Measurements from ENCODE around the gene JKAMP. TPM values are rescaled to one million over a fixed set of nuclear protein-coding genes. Genes with fewer than 3 reads are reported as not detected.

JKAMP gene
- total and polyA plus RNA-seq, 2 of the 8 experiments (the other 6 are each of a cell fraction or from before 2014, with no cell fraction given), result 34.9 to 182 TPM

DNA sequence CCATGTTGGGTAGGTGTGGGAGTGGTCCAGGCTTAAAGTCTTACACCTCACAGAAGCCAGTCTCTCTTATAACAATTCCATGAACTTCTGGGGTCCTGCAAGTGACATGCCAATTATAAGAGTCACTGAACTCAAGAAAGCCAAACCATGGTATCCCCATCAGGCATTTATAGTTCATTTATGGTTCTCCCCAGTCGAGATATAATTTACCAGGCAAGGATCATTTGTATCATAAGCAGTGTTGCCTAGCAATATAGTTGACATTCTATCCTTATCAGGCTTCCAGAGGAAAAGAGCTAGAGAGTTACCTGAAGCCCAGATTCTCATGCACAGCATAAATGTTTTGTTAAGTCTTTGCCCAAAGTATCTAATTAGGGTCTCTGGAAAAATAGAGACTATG is 8.1 kb downstream of the JKAMP start:
- no peak overlapping the region for H3K56ac ChIP-seq (replicated peaks; ENCODE audit: insufficient read length, low read depth, low read length)
- no peaks in the 10 kb centered on the region for H3K9me3 ChIP-seq (ENCODE audit: insufficient read depth in 2 of 2, low read depth in 1 of 2, low read length in 1 of 2)
- no peak overlapping the region for H3K4me2 ChIP-seq (ENCODE audit: insufficient read depth in 1 of 2, low read depth in 2 of 2, low read length in 2 of 2)
- FAIRE-seq (no peak), DNase-seq (ENCODE audit: low read depth in 1 of 2, low spot score in 2 of 2) (no peak)
- WGBS, 2 experiments (ENCODE audit: extremely low coverage in 1 of 2, insufficient coverage in 1 of 2, insufficient read length in 1 of 2, insufficient replicate concordance in 2 of 2, low coverage in 1 of 2, low lambda C conversion rate in 2 of 2, missing lambda C conversion rate in 1 of 2), result 94% methylated on average over 1 of the region's 1 CpG; no CpG with 5 or more reads in 1 of the 2 experiments
- no peak overlapping the region for H3K4me3 ChIP-seq (ENCODE audit: extremely low read depth in 1 of 4, insufficient read depth in 2 of 4, low read depth in 3 of 4, low read length in 4 of 4)
- H2BK120ac ChIP-seq (replicated peaks; ENCODE audit: low read depth, low read length), result no peak overlapping the region
- H3K79me2 ChIP-seq (ENCODE audit: control insufficient read depth in 1 of 2, insufficient read depth in 2 of 2, low read length in 2 of 2), result peaks cover 0 to 7% of the 10 kb centered on the region in 2 experiments; a peak in 2 of 4 replicates
- H2BK20ac ChIP-seq (ENCODE audit: low read length), result no peak overlapping the region
- TF ChIP-seq CTBP2 (IDR thresholded peaks at IDR 0.05; ENCODE audit: borderline replicate concordance, insufficient read depth, insufficient read length, low read length) (no peak), CBX5 (IDR thresholded peaks at IDR 0.05; ENCODE audit: low read depth, low read length) (no peak), KDM5A (IDR thresholded peaks at IDR 0.05; ENCODE audit: low read length) (no peak), POLR2A (IDR thresholded peaks at IDR 0.05; ENCODE audit: control extremely low read depth in 1 of 2, low read depth in 2 of 2, low read length in 2 of 2) (no peak), SP2 (IDR thresholded peaks at IDR 0.05; ENCODE audit: low read length) (no peak), CREB1 (IDR thresholded peaks at IDR 0.05) (no peak), TEAD4 (IDR thresholded peaks at IDR 0.05; ENCODE audit: low read depth, low read length) (no peak), SIX5 (IDR thresholded peaks at IDR 0.05; ENCODE audit: low read depth, low read length) (no peak), JUN (IDR thresholded peaks at IDR 0.05; ENCODE audit: low read depth, low read length) (no peak), SP4 (IDR thresholded peaks at IDR 0.05; ENCODE audit: low read length) (no peak)
- TF ChIP-seq, protein P1, sequence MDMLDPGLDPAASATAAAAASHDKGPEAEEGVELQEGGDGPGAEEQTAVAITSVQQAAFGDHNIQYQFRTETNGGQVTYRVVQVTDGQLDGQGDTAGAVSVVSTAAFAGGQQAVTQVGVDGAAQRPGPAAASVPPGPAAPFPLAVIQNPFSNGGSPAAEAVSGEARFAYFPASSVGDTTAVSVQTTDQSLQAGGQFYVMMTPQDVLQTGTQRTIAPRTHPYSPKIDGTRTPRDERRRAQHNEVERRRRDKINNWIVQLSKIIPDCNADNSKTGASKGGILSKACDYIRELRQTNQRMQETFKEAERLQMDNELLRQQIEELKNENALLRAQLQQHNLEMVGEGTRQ (IDR thresholded peaks at IDR 0.05; ENCODE audit: low read length), result no peak
- no peak overlapping the region for H2BK15ac ChIP-seq (ENCODE audit: low read length)
- CTCF ChIA-PET (ENCODE audit: partially characterized antibody), result interaction anchor here (0.7 to 1.4 kb wide), 3 partner anchors 15 to 644 kb away, joined by 3 to 5 read pairs (median 3); no protein-coding TSS in a partner anchor
- no peak overlapping the region for H3K27ac ChIP-seq (ENCODE audit: low read depth, low read length)
- peaks cover 0 to 4% of the 10 kb centered on the region in 2 experiments for H4K20me1 ChIP-seq (replicated peaks in 1 of 2; ENCODE audit: control insufficient read depth in 1 of 2, insufficient read depth in 2 of 2, low read length in 2 of 2)
- H2AFZ ChIP-seq (ENCODE audit: low read length), result no peak overlapping the region
- no peaks in the 10 kb centered on the region for H3K23me2 ChIP-seq (ENCODE audit: low read depth, low read length)
- H2BK12ac ChIP-seq (ENCODE audit: low read depth, low read length), result no peak overlapping the region
- H3K23ac ChIP-seq (ENCODE audit: insufficient read length), result no peak overlapping the region
- POLR2A ChIA-PET (ENCODE audit: partially characterized antibody), result interaction anchor here (0.6 kb wide), 1 partner anchor 248 kb away, joined by 4 read pairs; no protein-coding TSS in a partner anchor
- H3K9ac ChIP-seq (replicated peaks in 1 of 4; ENCODE audit: extremely low read depth in 1 of 4, low read depth in 3 of 4, low read length in 3 of 4), result no peak overlapping the region
- H3K14ac ChIP-seq (ENCODE audit: insufficient read length), result no peak overlapping the region
- H3K27me3 ChIP-seq (replicated peaks in 1 of 4; ENCODE audit: control insufficient read depth in 3 of 4, extremely low read depth in 1 of 4, insufficient read depth in 3 of 4, low read length in 3 of 4), result no peaks in the 10 kb centered on the region
- no peak overlapping the region for H3K18ac ChIP-seq (ENCODE audit: extremely low read depth, low read length)
- H3K4me1 ChIP-seq (replicated peaks in 1 of 4; ENCODE audit: control insufficient read depth in 3 of 4, insufficient read depth in 4 of 4, low read length in 3 of 4), result no peaks in the 10 kb centered on the region
- no peak overlapping the region for H4K8ac ChIP-seq (ENCODE audit: extremely low read depth, insufficient read depth, low read length)
- H3K79me1 ChIP-seq (ENCODE audit: low read depth, low read length), result peaks cover 3% of the 10 kb centered on the region; the same call in 1 of the 2 replicates
- peaks cover 13 to 67% (median 40%) of the 10 kb centered on the region in 4 experiments for H3K36me3 ChIP-seq (ENCODE audit: control insufficient read depth in 2 of 4, insufficient read depth in 4 of 4, low read length in 3 of 4)
- H2AK5ac ChIP-seq (ENCODE audit: low read depth, low read length), result no peak overlapping the region
- no peak overlapping the region for H3K4ac ChIP-seq (replicated peaks; ENCODE audit: insufficient read length, low read depth, low read length)
- no peak overlapping the region for H4K91ac ChIP-seq (replicated peaks; ENCODE audit: insufficient read length, low read length)
- H2BK5ac ChIP-seq (ENCODE audit: low read depth, low read length), result no peak overlapping the region
- no peak overlapping the region for H4K5ac ChIP-seq (ENCODE audit: insufficient read length, low read depth, low read length)

Data from H1 (cell line).